ENCODE results near the gene CCDC149. TPM values are rescaled to one million over a fixed set of nuclear protein-coding genes. Genes with fewer than 3 reads are reported as not detected.

The CCDC149 gene
- total and polyA plus RNA-seq, 2 experiments from 2014 or later, result 12.3 to 13.3 TPM

DNA sequence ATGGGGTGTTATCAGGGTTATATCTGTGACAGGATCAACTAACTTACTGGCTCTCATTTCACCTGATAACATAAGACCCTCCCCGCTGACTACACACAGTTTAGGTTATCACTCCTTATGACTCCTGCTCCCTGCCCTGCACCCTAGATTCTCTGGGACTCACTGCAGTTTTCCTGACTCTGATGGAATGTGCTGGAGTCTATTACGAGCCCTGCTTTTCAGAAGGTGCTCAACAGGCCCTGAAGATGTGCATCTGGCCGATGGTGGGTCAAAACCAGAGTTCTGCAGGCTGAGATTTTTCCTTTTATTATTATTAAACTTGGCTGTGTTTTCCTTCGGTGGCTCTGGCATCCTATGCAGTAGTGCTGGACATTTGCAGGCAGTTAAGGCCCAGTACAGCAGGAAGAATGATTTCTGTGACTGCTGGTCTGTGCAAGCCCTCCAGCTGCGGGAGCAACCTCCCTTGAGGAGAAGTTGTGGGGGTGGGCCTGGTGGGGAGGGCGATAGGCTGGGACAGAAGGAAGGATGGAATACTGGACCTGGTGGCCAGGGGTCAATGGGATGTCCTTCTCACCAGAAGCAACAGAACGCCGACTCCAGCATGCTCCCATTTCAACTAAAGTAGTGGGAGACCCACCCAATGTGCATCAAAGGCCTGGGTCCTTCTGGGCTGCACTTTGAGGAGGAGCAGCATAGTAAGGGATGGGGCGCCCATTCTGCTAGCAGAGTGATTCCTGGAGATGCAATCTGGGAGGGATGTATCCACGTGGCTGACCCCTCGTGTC lies 106.4 kb downstream of the CCDC149 start:
- H3K36me3 ChIP-seq (replicated peaks; ENCODE audit: insufficient read depth, low read depth), result no peaks in the 10 kb centered on the region
- H3K4me3 ChIP-seq, result no peak overlapping the region
- no peaks in the 10 kb centered on the region for H3K9me2 ChIP-seq (replicated peaks; ENCODE audit: insufficient read depth)
- TF ChIP-seq EZH2 (IDR thresholded peaks at IDR 0.05; ENCODE audit: borderline replicate concordance) (no peak), EZH2phosphoT487 (IDR thresholded peaks at IDR 0.05; ENCODE audit: low read depth, severe bottlenecking, unreplicated experiment) (no peak), CTCF (IDR thresholded peaks at IDR 0.05; ENCODE audit: poor library complexity) (no peak)
- no peak overlapping the region for H3K4me2 ChIP-seq
- DNase-seq (ENCODE audit: low spot score), result no peak
- no peak overlapping the region for H2AFZ ChIP-seq
- WGBS (ENCODE audit: low lambda C conversion rate, missing lambda C conversion rate), result 90% methylated on average over 11 of the region's 11 CpGs
- H3K4me1 ChIP-seq (ENCODE audit: insufficient read depth), result no peaks in the 10 kb centered on the region
- no peaks in the 10 kb centered on the region for H3K79me2 ChIP-seq
- no peaks in the 10 kb centered on the region for H4K20me1 ChIP-seq (ENCODE audit: insufficient read depth, poor library complexity, severe bottlenecking)
- H3K9me3 ChIP-seq (ENCODE audit: low read depth), result no peaks in the 10 kb centered on the region
- peaks cover 15% of the 10 kb centered on the region for H3K27me3 ChIP-seq
- H3K27ac ChIP-seq, result no peak overlapping the region

- no peak for DNase-seq (ENCODE audit: low spot score)
- Histone ChIP-seq H3K4me2 (no peak overlapping the region), H3K27me3 (peaks cover 23% of the 10 kb centered on the region), H3K9me2 (replicated peaks; ENCODE audit: insufficient read depth) (no peaks in the 10 kb centered on the region), H3K4me3 (no peak overlapping the region), H3K4me1 (ENCODE audit: insufficient read depth) (no peaks in the 10 kb centered on the region), H3K79me2 (no peaks in the 10 kb centered on the region), H3K36me3 (replicated peaks; ENCODE audit: insufficient read depth, low read depth) (no peaks in the 10 kb centered on the region), H3K9me3 (ENCODE audit: low read depth) (no peaks in the 10 kb centered on the region), H4K20me1 (ENCODE audit: insufficient read depth, poor library complexity, severe bottlenecking) (no peaks in the 10 kb centered on the region), H2AFZ (no peak overlapping the region), H3K27ac (peak overlapping the region; percentile 42)
- WGBS (ENCODE audit: low lambda C conversion rate, missing lambda C conversion rate), result 70% methylated on average over 6 of the region's 6 CpGs
- TF ChIP-seq CTCF (IDR thresholded peaks at IDR 0.05; ENCODE audit: poor library complexity), result no peak
- TF ChIP-seq EZH2 (IDR thresholded peaks at IDR 0.05; ENCODE audit: borderline replicate concordance), result no peak
- TF ChIP-seq EZH2phosphoT487 (IDR thresholded peaks at IDR 0.05; ENCODE audit: low read depth, severe bottlenecking, unreplicated experiment), result no peak
Measured at GRCh38 chr4:24805566-24805965, 107.3 kb downstream of the CCDC149 start.

DNA sequence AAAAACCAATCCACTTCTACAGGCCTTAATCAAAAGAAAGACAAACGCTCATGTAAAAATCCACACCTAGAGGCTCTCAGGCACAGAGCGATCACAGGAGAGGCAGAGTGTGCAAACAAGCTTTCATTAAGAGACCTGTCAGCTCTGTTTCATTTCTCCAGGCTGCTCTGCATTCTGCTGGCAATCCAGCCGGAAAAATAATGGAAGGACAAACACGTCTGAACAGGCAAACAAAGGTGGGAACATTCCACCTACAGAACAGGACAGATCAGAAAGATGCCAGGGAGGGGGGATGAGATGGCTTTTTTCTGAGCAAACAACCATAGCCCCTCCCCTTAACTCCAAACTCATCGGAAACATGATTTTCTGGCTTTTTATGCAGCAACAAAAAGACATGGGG lies 107.8 kb downstream of the CCDC149 start:
- no peak overlapping the region for H3K4me3 ChIP-seq
- no peaks in the 10 kb centered on the region for H3K4me1 ChIP-seq (ENCODE audit: insufficient read depth)
- H4K20me1 ChIP-seq (ENCODE audit: insufficient read depth, poor library complexity, severe bottlenecking), result no peaks in the 10 kb centered on the region
- H3K79me2 ChIP-seq, result no peaks in the 10 kb centered on the region
- H3K27me3 ChIP-seq, result peaks cover 28% of the 10 kb centered on the region
- no peak overlapping the region for H3K4me2 ChIP-seq
- no peak for DNase-seq (ENCODE audit: low spot score)
- TF ChIP-seq CTCF (IDR thresholded peaks at IDR 0.05; ENCODE audit: poor library complexity) (no peak), EZH2 (IDR thresholded peaks at IDR 0.05; ENCODE audit: borderline replicate concordance) (no peak), EZH2phosphoT487 (IDR thresholded peaks at IDR 0.05; ENCODE audit: low read depth, severe bottlenecking, unreplicated experiment) (no peak)
- peak overlapping the region; percentile 42 for H3K27ac ChIP-seq
- H2AFZ ChIP-seq, result no peak overlapping the region
- H3K9me3 ChIP-seq (ENCODE audit: low read depth), result no peaks in the 10 kb centered on the region
- H3K9me2 ChIP-seq (replicated peaks; ENCODE audit: insufficient read depth), result no peaks in the 10 kb centered on the region
- no peaks in the 10 kb centered on the region for H3K36me3 ChIP-seq (replicated peaks; ENCODE audit: insufficient read depth, low read depth)
- 68% methylated on average over 5 of the region's 5 CpGs for WGBS (ENCODE audit: low lambda C conversion rate, missing lambda C conversion rate)
